ENCODE data around the gene PPP1R12C. TPM values are rescaled to one million over a fixed set of nuclear protein-coding genes. Genes with fewer than 3 reads are reported as not detected.

Gene PPP1R12C
- total RNA-seq, 1 donor: 55.0 TPM

DNA sequence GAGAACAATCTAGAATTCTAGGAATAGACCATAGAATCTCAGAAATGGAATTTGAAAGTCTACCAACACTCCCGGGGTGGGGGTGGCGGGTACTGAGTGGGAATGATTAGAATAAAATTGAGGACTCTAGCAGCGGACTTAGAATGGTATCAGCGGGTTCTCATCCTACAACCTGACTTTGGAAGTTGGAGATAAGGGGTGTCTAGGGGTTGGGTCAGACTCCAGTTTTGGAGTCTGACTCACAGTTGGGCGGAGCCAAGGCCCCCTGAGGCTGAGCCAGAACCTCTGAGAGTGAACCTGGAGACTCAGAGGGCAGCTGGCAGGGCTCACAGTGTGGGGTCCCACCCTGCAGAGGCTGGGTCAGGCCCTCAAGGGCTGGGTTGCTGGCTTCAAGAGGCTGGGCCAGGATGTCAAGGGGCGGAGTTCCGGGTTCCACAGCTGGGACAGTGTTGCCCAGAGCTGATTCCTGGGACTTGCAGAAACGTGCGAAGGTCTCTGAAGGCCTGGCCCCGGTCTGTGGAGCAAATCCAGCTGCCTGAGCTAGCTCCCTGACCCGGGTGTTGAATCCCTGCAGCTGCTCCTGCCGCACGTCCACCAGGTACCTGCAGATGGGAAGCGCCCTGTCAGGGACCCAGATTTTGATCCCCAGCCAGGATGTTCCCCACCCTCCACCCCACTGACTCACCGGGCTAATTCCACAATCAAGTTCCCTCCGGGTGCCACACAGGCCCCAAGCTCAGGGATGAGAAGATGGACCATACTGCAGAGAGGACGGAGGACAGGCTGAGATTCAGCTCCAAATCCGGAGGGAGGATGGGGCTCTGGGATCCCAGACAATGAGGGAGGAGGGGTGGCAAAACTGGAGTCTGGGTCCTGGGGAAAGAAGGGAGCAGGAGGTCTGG lies 41.7 kb upstream of the PPP1R12C start:
- no peaks in the 10 kb centered on the region for H3K4me1 ChIP-seq (ENCODE audit: insufficient read depth, low read length)
- H3K79me2 ChIP-seq (ENCODE audit: insufficient read depth, low read length): no peaks in the 10 kb centered on the region
- H3K27ac ChIP-seq (ENCODE audit: low read depth, low read length): no peak overlapping the region
- no peak for TF ChIP-seq CTCF (IDR thresholded peaks at IDR 0.05; ENCODE audit: extremely low read depth, low read depth, low read length)
- H3K4me2 ChIP-seq (ENCODE audit: insufficient read depth, low read length): no peak overlapping the region
- DNase-seq (ENCODE audit: insufficient read length, low spot score, missing footprints): peak; percentile 94
- H3K9me3 ChIP-seq (ENCODE audit: low read depth, low read length): no peaks in the 10 kb centered on the region
- H3K4me3 ChIP-seq (ENCODE audit: insufficient read depth, low read length): no peak overlapping the region
- no peaks in the 10 kb centered on the region for H4K20me1 ChIP-seq (ENCODE audit: insufficient read depth, low read length)
- no peaks in the 10 kb centered on the region for H3K36me3 ChIP-seq (ENCODE audit: insufficient read depth, low read length)
- H3K27me3 ChIP-seq (ENCODE audit: insufficient read depth, low read length): peaks cover 36% of the 10 kb centered on the region
- H2AFZ ChIP-seq (ENCODE audit: low read length): no peak overlapping the region

GRCh38 chr19:55158423-55158822 lies 41.0 kb upstream of the PPP1R12C start:
- no peak overlapping the region for H3K27ac ChIP-seq (ENCODE audit: low read depth, low read length)
- H3K9me3 ChIP-seq (ENCODE audit: low read depth, low read length): no peaks in the 10 kb centered on the region
- no peaks in the 10 kb centered on the region for H3K79me2 ChIP-seq (ENCODE audit: insufficient read depth, low read length)
- H3K4me3 ChIP-seq (ENCODE audit: insufficient read depth, low read length): no peak overlapping the region
- H4K20me1 ChIP-seq (ENCODE audit: insufficient read depth, low read length): no peaks in the 10 kb centered on the region
- H3K4me1 ChIP-seq (ENCODE audit: insufficient read depth, low read length): no peaks in the 10 kb centered on the region
- H2AFZ ChIP-seq (ENCODE audit: low read length): no peak overlapping the region
- TF ChIP-seq CTCF (IDR thresholded peaks at IDR 0.05; ENCODE audit: extremely low read depth, low read depth, low read length): no peak
- peak; percentile 81 for DNase-seq (ENCODE audit: insufficient read length, low spot score, missing footprints)
- H3K4me2 ChIP-seq (ENCODE audit: insufficient read depth, low read length): no peak overlapping the region
- peaks cover 36% of the 10 kb centered on the region for H3K27me3 ChIP-seq (ENCODE audit: insufficient read depth, low read length)
- no peaks in the 10 kb centered on the region for H3K36me3 ChIP-seq (ENCODE audit: insufficient read depth, low read length)

- no peak within 1 kb of the TSS for H3K4me2 ChIP-seq (ENCODE audit: insufficient read depth, low read length)
- peak; percentile 77 for DNase-seq (ENCODE audit: insufficient read length, low spot score, missing footprints)
- no peak for TF ChIP-seq CTCF (IDR thresholded peaks at IDR 0.05; ENCODE audit: extremely low read depth, low read depth, low read length)
- H3K9me3 ChIP-seq (ENCODE audit: low read depth, low read length): no peaks in the 10 kb centered on the region
- no peak within 1 kb of the TSS for H3K27ac ChIP-seq (ENCODE audit: low read depth, low read length)
- H3K36me3 ChIP-seq (ENCODE audit: insufficient read depth, low read length): no peaks in the 10 kb centered on the region
- no peaks in the 10 kb centered on the region for H4K20me1 ChIP-seq (ENCODE audit: insufficient read depth, low read length)
- no peak within 1 kb of the TSS for H2AFZ ChIP-seq (ENCODE audit: low read length)
- H3K79me2 ChIP-seq (ENCODE audit: insufficient read depth, low read length): no peaks in the 10 kb centered on the region
- H3K4me1 ChIP-seq (ENCODE audit: insufficient read depth, low read length): no peaks in the 10 kb centered on the region
- H3K27me3 ChIP-seq (ENCODE audit: insufficient read depth, low read length): peaks cover 30% of the 10 kb centered on the region
- no peak within 1 kb of the TSS for H3K4me3 ChIP-seq (ENCODE audit: insufficient read depth, low read length)
Observed at GRCh38 chr19:55157064-55157908, 39.8 kb upstream of the PPP1R12C start, which contains the start of gene TNNI3. TNNI3 (minus strand) TSS chr19:55157732; CDS start chr19:55157589, 143 bp downstream.

Data from osteoblast (primary cell).